MV-4-11 (cell line): ENCODE data around the gene SLC47A1.
"Not testable (repeated sequence)": the region's sequence is repeated elsewhere in the genome, so short reads cannot be mapped to it uniquely, and the experiment has no call there.

ENCODE experiments used
- DNase-seq: peaks from one replicate; lab custom pipeline; 2025; lab: John Stamatoyannopoulos, UW

SLC47A1 gene

DNA sequence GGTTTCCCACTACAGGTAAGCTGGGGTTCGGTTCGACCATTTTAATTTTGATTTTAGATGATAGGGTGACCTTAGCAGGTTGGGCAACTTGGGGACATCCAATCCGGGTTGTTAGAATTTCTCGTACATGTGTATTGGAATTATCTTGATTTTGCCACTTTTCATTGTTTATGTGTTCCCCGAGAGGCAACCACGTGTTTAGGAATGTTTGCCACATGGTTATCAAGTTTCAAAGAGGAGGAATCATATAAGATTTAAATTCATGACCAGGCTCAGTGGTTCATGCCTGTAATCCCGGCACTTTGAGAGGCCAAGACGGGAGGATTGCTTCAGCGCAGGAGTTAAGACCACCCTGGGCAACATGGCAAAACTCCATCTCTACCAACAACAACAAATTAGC, 10.0 kb upstream of the SLC47A1 start:
- DNase-seq, result no peak

DNA sequence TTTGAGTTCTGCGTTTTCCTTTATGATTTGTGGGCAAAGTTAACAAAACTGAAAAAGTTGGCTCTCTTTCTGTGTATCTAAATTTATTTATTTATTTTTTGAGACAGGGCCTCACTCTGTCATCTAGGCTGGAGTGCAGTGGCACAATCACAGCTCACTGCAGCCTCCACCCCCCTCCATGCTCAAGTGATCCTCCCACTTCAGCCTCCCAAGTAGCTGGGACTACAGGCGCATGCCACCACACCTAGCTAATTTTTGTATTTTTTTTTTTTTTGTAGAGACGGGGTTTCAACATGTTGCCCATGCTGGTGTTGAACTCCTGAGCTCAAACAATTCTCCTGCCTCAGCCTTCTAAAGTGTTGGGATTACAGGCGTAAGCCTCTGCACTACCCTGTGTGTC, 6.7 kb upstream of the SLC47A1 start:
- not testable (repeated sequence) for DNase-seq

DNA sequence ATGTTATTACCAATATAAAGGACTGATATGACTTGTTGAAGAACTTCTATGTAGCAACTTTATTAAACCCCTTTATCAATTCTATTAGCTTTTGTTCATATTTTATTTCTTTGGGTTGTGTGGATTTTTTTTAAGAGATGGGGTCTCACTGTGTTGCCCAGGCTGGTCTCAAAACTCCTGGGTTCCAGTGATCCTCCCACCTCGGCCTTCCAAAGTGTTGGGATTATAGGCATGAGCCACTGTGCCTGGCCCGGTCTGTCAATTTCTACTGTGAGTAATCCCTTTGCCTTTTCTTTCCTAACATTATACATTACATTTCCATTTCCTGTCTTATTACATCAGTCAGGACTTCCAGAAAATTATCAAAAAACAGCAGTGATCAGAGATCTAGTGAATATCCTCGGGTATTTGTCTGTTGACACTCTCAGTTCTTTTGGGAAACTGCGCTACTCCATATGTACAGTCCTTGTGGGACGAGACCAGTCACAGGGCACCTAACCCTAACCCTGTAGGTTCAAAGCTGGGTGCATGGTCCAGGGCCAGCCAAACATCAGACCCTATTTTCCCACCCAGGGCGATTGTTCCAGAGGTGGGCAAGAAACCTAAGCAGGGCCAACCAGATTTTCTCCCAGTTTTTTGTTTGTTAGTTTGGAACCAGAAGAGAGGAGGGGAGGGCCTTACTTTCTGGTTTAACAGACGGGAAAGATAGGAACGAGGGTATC, 1.7 kb upstream of the SLC47A1 start:
- no peak for DNase-seq

DNA sequence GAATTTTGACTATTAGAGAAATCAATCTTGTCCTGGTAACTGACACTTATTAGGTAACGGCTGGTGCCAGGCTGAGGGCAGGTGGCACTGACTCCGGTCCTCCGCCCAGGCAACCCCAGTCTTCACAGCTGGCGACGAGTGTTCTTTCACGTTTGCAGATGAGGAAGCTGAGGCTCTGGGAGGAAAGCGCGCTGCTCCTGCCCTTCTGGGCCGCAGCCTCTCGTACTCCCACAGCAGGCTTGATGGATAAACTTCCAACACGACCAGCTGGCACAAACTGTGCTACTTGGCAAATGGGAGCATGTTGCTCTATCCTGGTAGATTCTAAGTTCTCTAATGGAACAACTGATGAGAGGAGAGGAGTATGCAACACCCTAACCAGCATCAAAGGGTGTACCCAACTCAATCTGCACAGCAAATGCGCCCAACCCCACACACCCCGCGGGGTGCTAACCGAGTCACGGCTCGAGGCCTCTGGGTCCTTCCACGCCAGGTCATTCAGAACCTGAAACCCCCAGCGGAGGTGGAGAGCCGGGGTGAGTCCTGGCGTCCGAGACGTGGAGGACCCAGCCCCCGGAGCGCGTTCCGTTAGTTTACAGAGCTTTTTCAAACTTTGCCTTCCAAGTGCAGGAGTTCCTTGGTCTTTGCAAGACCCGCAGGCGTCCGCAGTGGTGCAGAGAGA, 477 bp upstream of the SLC47A1 start:
- no peak for DNase-seq

- DNase-seq, result no peak
These were observed 1.0 kb downstream of the SLC47A1 start for GRCh38 chr17:19534562-19535149.

- DNase-seq, result no peak
These were observed 3.5 kb downstream of the SLC47A1 start for GRCh38 chr17:19537111-19537510.

GRCh38 chr17:19538095-19539039, 4.7 kb downstream of the SLC47A1 start:
- DNase-seq, result no peak

- DNase-seq, result no peak
These were observed 5.4 kb downstream of the SLC47A1 start for GRCh38 chr17:19539040-19539399.

DNA sequence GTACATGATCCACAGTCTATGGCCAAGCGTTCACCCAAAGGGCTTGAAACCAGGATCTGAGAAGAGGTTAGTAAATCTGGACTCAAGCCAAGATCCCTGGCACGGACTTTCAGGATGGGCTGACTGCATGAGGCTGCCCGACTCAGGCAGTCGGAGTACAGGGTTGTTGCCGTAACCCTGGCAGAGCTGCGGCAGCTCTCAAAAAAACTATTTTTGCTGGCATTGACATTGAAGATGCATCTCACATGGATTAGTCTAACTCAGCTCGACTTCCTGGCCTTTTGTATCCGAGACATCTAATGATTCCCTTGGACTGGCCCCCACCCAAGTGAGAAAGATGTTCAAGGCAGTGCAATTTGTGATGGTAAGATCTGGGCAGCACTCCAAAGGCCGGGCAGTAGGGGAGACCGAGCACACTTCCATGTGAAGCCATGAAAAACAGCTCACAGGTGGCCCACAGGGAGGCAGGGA, 6.2 kb downstream of the SLC47A1 start:
- DNase-seq, result no peak

GRCh38 chr17:19540706-19541370, 7.2 kb downstream of the SLC47A1 start:
- DNase-seq, result no peak

DNA sequence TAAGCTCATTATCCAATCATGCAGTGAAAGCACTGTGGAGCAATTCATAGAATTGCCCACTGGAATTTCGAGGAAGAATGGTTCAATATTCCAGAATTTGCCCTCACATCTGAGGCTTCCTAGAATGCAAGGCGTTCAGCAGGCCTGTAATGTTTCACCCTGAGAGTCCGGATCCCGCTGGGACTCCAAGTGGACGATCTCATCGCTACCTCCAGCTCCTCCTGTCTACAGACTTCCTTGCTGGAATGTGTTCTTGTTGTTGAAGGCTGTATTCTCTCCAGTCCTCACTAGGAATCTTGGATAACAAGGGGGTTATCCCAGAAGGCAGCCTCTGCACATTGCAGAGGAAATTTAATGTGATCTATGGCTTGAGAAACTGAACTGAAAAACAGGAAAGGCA, 7.8 kb downstream of the SLC47A1 start:
- no peak for DNase-seq

GRCh38 chr17:19542247-19542646, 8.6 kb downstream of the SLC47A1 start:
- DNase-seq, result no peak

DNA sequence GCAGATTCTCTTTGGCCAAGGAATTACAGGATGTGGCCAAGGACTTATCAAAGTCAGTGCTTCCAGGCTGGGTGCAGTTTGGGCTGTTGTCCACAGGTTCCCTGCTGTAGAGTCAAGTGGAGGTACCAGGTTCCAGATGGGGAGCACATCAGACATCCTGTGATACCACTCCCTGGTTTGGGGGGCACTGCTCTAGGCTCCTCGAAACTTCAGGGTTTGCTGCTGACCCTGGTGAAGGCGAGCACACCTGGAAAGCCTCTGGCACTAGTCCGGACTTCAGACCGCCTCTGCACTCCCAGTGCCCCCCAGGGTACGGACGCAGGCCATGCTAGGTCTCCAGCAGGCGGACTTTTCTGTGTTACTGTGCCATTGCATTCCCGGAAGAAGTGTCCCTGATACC, 10.7 kb downstream of the SLC47A1 start:
- DNase-seq, result no peak

DNA sequence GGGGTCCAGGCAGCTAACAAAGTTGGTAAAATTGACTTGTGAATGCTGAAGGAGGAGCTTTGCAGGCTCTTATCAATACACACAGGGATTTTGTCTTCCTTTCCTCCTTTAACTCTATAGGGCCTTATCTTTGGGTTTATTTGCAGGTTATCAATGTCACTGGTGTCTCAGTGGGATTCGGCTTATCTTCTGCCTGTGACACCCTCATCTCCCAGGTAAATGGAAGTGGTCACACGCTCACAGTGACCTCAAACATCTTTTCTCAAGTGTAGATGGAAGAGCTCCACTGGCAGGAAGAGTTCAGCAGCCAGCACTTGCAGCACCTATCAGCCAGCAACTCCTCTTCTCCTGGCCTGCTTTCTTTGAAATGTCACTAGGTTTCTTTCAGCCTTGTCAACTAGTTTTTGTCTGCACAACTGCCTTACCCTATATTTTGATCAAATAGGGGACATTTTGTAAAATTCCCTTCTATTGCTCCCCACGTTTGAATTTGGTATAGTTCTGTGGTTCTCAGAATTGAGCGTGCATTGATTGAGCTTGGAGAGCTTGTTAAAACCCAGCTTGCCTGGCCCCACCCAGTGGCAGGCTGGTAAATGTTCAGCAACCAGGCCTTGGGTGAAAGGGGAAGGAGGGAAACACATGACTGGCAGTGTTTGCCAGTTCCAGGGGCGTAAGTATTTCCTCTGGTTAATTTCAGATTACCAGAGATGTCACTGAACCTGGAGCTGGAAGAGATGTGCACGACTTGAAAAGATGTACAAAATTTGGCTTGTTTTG, 12.8 kb downstream of the SLC47A1 start:
- DNase-seq, result peak; percentile 68

DNA sequence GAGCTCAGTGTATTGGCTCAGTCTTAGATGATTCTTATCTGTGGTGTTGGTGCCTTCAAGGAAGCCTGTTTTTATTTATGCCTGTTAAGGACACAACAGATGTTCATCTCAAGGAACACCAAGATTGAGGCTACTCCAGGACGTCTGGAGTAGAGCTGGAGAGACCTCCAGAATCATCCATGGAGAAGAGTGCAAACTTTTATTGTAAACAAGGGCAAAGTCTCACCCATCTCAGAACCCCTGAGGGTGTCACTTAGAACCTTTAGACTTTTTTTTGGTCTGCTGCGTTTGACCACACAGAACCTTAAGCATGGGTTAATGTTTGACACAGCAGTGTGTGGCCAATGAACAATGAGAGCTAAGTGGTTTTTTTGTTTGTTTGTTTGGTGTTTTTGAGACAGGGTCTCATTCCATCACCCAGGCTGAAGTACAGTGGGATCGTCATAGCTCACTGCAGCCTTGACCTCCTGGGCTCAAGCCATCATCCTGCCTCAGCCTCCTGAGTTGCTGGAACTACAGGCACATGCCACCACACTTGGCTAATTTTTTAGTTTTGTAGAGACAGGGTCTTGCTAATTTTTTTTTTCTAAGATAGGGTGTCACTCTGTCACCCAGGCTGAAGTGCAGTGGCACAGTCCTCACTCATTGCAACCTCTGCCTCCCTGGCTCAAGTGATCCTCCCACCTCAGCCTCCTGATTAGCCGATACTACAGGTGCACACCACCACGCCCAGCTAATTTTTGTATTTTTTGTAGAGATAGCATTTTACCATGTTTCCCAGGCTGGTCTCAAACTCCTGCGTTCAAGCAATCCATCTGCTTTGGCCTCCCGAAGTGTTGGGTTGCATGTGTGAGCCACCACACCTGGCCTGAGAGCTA, 16.3 kb downstream of the SLC47A1 start:
- no peak for DNase-seq

DNA sequence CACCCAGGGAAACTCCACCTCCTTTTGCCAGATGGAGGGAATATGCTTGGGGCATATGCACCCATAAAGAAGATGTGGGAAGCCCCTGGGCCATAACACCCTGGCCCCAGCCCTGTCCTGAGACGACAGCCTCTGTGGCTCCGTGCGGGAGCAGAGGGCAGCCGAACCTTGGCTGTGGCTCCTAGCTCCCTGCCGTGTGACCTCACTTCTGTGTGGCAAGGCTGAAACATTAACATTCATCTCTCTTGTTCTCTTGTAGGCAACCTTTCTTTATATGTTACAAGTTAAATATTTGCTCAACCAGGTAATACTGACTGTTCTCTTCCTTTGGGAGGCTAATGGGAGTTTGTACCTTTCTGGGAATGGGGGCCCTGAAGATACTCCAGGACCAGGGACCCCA, 17.5 kb downstream of the SLC47A1 start:
- no peak for DNase-seq

GRCh38 chr17:19551591-19552148, 18.0 kb downstream of the SLC47A1 start:
- no peak for DNase-seq

DNA sequence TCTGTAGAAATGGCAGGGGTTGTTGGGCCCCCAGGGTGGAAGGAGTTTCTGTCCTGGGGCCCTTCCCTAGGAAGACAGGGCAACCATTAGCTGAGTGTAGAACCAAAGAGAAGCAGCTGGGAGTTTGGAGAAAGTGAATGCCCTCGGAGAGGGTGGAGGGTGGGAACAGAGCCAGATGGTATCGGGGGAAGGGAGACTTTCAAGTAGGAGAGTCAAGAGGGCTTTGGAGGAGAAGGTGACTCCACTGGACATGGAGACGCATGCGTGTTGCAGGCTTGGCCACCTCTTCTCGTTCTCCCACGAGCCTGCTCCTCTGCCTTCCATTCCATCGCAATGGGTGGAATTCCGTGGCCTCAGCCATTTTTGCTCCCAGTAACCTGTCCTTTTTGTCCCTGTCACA, 19.4 kb downstream of the SLC47A1 start:
- no peak for DNase-seq

DNA sequence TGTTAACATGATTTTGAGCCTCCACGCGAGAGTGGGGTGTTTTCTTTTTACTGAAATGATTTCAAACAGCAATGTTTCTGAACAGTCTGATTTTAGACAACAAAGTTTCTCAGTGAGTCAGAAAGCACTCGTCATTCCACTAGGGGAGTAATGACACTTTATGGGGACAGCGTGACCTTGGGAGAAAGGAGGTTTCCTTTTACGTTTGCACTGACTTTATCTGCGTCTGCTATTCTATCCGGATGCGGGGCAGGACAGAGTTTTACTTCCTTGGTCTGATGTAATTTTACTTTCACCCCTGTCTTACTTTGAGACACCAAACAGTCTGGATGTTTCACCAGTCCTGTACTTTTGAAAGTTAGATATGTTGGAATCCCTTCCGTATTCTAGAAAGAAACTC, 20.7 kb downstream of the SLC47A1 start:
- peak; percentile 21 for DNase-seq

- no peak for DNase-seq
These were observed 22.1 kb downstream of the SLC47A1 start for GRCh38 chr17:19555746-19556145.
